ENCODE data around the gene CYB5R4. TPM values are rescaled to one million over a fixed set of nuclear protein-coding genes. Genes with fewer than 3 reads are reported as not detected.
A peak's percentile ranks its signal among the peaks of the same experiment; 100 is the strongest.

CYB5R4 gene
- total and polyA plus RNA-seq, 2 of the 13 experiments (the other 11 are each of a cell fraction or from before 2014, with no cell fraction given): 5.3 to 26.1 TPM

DNA sequence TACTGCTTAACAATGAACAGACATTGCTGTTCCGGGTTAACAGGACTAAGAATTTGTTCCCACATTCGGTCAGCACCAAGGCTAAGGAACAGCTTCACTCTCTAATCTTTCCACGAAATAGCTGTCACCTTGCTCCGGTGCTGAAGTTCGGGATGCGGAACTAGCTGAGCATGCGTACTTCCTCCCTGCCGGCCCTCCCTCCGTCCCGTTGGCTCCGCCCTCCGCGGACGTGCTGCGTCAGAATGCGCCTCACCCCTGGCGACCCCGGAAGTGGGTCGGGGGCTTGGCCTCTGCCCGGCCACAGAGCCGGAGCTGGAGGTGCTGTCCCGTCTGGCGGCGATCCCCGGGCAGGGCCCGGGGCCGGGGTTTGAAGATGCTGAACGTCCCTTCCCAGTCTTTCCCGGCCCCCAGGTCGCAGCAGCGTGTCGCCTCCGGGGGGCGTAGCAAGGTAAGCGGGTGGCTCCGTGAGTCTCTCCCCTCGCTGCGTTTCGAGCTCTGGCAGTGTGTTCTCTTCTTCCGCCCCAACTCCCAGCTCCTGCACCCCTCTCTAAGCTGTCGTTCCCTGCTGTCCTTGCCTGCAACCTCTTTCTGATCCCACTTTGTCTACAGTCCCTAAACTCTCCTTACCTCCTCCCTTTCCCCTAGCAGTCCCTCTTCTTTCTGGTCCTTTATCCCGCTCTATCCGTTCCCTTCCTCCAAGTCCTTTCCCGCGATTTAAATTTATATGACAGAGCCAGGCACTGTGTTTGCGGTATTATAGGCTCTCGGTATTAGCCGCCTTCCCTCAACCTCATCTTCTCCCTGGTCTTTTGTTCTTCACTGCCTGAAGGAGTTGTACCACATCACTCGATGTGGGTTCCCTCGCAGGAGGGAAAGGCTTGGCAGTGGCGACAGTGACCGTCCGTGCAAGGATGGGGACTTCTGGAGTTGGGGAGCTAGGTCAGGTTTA lies at the start of gene CYB5R4 (continued):
- TF ChIP-seq, protein P1, sequence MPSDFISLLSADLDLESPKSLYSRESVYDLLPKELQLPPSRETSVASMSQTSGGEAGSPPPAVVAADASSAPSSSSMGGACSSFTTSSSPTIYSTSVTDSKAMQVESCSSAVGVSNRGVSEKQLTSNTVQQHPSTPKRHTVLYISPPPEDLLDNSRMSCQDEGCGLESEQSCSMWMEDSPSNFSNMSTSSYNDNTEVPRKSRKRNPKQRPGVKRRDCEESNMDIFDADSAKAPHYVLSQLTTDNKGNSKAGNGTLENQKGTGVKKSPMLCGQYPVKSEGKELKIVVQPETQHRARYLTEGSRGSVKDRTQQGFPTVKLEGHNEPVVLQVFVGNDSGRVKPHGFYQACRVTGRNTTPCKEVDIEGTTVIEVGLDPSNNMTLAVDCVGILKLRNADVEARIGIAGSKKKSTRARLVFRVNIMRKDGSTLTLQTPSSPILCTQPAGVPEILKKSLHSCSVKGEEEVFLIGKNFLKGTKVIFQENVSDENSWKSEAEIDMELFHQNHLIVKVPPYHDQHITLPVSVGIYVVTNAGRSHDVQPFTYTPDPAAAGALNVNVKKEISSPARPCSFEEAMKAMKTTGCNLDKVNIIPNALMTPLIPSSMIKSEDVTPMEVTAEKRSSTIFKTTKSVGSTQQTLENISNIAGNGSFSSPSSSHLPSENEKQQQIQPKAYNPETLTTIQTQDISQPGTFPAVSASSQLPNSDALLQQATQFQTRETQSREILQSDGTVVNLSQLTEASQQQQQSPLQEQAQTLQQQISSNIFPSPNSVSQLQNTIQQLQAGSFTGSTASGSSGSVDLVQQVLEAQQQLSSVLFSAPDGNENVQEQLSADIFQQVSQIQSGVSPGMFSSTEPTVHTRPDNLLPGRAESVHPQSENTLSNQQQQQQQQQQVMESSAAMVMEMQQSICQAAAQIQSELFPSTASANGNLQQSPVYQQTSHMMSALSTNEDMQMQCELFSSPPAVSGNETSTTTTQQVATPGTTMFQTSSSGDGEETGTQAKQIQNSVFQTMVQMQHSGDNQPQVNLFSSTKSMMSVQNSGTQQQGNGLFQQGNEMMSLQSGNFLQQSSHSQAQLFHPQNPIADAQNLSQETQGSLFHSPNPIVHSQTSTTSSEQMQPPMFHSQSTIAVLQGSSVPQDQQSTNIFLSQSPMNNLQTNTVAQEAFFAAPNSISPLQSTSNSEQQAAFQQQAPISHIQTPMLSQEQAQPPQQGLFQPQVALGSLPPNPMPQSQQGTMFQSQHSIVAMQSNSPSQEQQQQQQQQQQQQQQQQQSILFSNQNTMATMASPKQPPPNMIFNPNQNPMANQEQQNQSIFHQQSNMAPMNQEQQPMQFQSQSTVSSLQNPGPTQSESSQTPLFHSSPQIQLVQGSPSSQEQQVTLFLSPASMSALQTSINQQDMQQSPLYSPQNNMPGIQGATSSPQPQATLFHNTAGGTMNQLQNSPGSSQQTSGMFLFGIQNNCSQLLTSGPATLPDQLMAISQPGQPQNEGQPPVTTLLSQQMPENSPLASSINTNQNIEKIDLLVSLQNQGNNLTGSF (CRISPR knock-in tag; IDR thresholded peaks at IDR 0.05): peak; percentile 97; the same call in 1 of the 2 replicates
- TF ChIP-seq ZNF224 (CRISPR knock-in tag; IDR thresholded peaks at IDR 0.05) (peak; percentile 41; the same call in 1 of the 2 replicates), NFATC3 (CRISPR knock-in tag; IDR thresholded peaks at IDR 0.05) (no peak; the same call in 1 of the 2 replicates), RORA (CRISPR knock-in tag; IDR thresholded peaks at IDR 0.05) (no peak), HMG20B (CRISPR knock-in tag; conservative IDR thresholded peaks at IDR 0.05) (peak; percentile 97), TMF1 (CRISPR knock-in tag; IDR thresholded peaks at IDR 0.05; ENCODE audit: low read depth) (peak; percentile 72), SETDB1 (CRISPR knock-in tag; IDR thresholded peaks at IDR 0.05; ENCODE audit: borderline replicate concordance) (no peak), RFXANK (CRISPR knock-in tag; IDR thresholded peaks at IDR 0.05) (peak; percentile 94; the same call in 1 of the 2 replicates), POLR2AphosphoS2 (IDR thresholded peaks at IDR 0.05; ENCODE audit: low read depth, low read length) (no peak), ZNF552 (CRISPR knock-in tag; IDR thresholded peaks at IDR 0.05; ENCODE audit: borderline replicate concordance) (peak; percentile 66; the same call in 1 of the 2 replicates), CHD2 (IDR thresholded peaks at IDR 0.05; ENCODE audit: low read depth, low read length) (no peak), ZNF672 (CRISPR knock-in tag; IDR thresholded peaks at IDR 0.05) (no peak), KAT7 (CRISPR knock-in tag; IDR thresholded peaks at IDR 0.05; ENCODE audit: borderline replicate concordance) (peak; percentile 76; the same call in 1 of the 2 replicates), ZNF773 (CRISPR knock-in tag; IDR thresholded peaks at IDR 0.05; ENCODE audit: borderline replicate concordance) (peak; percentile 98), ZNF589 (CRISPR knock-in tag; conservative IDR thresholded peaks at IDR 0.05) (peak; percentile 92), PCBP2 (optimal IDR thresholded peaks at IDR 0.05; ENCODE audit: low read depth, low read length, poor library complexity, severe bottlenecking) (no peak), ZFP90 (CRISPR knock-in tag; IDR thresholded peaks at IDR 0.05; ENCODE audit: borderline replicate concordance) (peak; percentile 93; the same call in 1 of the 2 replicates), TEAD2 (CRISPR knock-in tag; IDR thresholded peaks at IDR 0.05) (peak; percentile 99)
- TF ChIP-seq, protein P2, sequence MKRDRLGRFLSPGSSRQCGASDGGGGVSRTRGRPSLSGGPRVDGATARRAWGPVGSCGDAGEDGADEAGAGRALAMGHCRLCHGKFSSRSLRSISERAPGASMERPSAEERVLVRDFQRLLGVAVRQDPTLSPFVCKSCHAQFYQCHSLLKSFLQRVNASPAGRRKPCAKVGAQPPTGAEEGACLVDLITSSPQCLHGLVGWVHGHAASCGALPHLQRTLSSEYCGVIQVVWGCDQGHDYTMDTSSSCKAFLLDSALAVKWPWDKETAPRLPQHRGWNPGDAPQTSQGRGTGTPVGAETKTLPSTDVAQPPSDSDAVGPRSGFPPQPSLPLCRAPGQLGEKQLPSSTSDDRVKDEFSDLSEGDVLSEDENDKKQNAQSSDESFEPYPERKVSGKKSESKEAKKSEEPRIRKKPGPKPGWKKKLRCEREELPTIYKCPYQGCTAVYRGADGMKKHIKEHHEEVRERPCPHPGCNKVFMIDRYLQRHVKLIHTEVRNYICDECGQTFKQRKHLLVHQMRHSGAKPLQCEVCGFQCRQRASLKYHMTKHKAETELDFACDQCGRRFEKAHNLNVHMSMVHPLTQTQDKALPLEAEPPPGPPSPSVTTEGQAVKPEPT (CRISPR knock-in tag; IDR thresholded peaks at IDR 0.05; ENCODE audit: low read depth): peak; percentile 82
- TF ChIP-seq, protein P3, sequence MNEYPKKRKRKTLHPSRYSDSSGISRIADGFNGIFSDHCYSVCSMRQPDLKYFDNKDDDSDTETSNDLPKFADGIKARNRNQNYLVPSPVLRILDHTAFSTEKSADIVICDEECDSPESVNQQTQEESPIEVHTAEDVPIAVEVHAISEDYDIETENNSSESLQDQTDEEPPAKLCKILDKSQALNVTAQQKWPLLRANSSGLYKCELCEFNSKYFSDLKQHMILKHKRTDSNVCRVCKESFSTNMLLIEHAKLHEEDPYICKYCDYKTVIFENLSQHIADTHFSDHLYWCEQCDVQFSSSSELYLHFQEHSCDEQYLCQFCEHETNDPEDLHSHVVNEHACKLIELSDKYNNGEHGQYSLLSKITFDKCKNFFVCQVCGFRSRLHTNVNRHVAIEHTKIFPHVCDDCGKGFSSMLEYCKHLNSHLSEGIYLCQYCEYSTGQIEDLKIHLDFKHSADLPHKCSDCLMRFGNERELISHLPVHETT (CRISPR knock-in tag; conservative IDR thresholded peaks at IDR 0.05): peak; percentile 94; the same call in 1 of the 2 replicates

All from HepG2 (cell line).